ENCODE data around the gene KCNN3.

GRCh38 chr1:154832384-154832783 lies 37.7 kb downstream of the KCNN3 start:
- TF ChIP-seq CTCF (IDR thresholded peaks at IDR 0.05), result no peak
- no peak for TF ChIP-seq POLR2A (IDR thresholded peaks at IDR 0.05)
